ENCODE results near the gene GADD45G.

- TF ChIP-seq CTCF (IDR thresholded peaks at IDR 0.05 in 2 of 3, conservative IDR thresholded peaks at IDR 0.05 in 1 of 3; ENCODE audit: control insufficient read depth in 2 of 3, extremely low read depth in 1 of 3, insufficient read depth in 1 of 3, low read depth in 3 of 3, low read length in 3 of 3) (no peak), TAF1 (IDR thresholded peaks at IDR 0.05; ENCODE audit: borderline replicate concordance, low read depth, low read length) (no peak), NFIC (IDR thresholded peaks at IDR 0.05; ENCODE audit: low read depth, low read length) (no peak), POLR2A (IDR thresholded peaks at IDR 0.05; ENCODE audit: low read depth, low read length) (no peak), HDAC6 (IDR thresholded peaks at IDR 0.05; ENCODE audit: unreplicated experiment) (no peak)
These were observed 12.5 kb upstream of the GADD45G start for GRCh38 chr9:89592213-89592815.

Data from GM12878 (cell line).